VCaP (cell line): Measurements from ENCODE around the gene FNDC7.

Experiments
- H3K27ac ChIP-seq: fragments of 450-650 bp; 2 replicates; pipeline ENCODE4 v1.5.1; 2017
- CTCF ChIP-seq: fragments of 450-650 bp; conservative IDR thresholded peaks from 2 replicates; pipeline ENCODE4 v1.5.1; 2017; ENCODE audit warnings: mild to moderate bottlenecking, moderate library complexity

The FNDC7 gene

GRCh38 chr1:108718927-108719655, 6.4 kb downstream of the FNDC7 start:
- H3K27ac ChIP-seq: no peak overlapping the region
- TF ChIP-seq CTCF: no peak

GRCh38 chr1:108719656-108720435, 7.1 kb downstream of the FNDC7 start:
- H3K27ac ChIP-seq: no peak overlapping the region

GRCh38 chr1:108722292-108722691, 9.6 kb downstream of the FNDC7 start:
- H3K27ac ChIP-seq: no peak overlapping the region
- TF ChIP-seq CTCF: no peak

More at GRCh38 chr1:108719656-108720435, 7.1 kb downstream of the FNDC7 start:
- no peak for TF ChIP-seq CTCF

GRCh38 chr1:108725906-108726305, 13.2 kb downstream of the FNDC7 start:
- no peak for TF ChIP-seq CTCF

GRCh38 chr1:108728327-108728923, 15.7 kb downstream of the FNDC7 start:
- no peak for TF ChIP-seq CTCF
- no peak overlapping the region for H3K27ac ChIP-seq

More at GRCh38 chr1:108725906-108726305, 13.2 kb downstream of the FNDC7 start:
- no peak overlapping the region for H3K27ac ChIP-seq

GRCh38 chr1:108729481-108729880, 16.8 kb downstream of the FNDC7 start:
- H3K27ac ChIP-seq: no peak overlapping the region
- no peak for TF ChIP-seq CTCF

GRCh38 chr1:108732398-108732797, 19.7 kb downstream of the FNDC7 start:
- TF ChIP-seq CTCF: no peak

More at GRCh38 chr1:108732398-108732797, 19.7 kb downstream of the FNDC7 start:
- no peak overlapping the region for H3K27ac ChIP-seq
